HL-60 (cell line): ENCODE data around the gene MCCC1.
A peak's percentile ranks its signal among the peaks of the same experiment; 100 is the strongest.

ENCODE experiments used
- DNase-seq, 2 experiments: peaks; one replicate each; pipeline ENCODE4 v3.0.0-alpha.2; 2010 to 2020; ENCODE audit warnings: low read depth in 1 of 2, low spot score in 1 of 2
- H3K27ac ChIP-seq: fragments of 250-450 bp; sonication (Bioruptor Pico); replicated peaks from 2 replicates; pipeline ENCODE4 v1.5.1; 2020; ENCODE audit warnings: mild to moderate bottlenecking, moderate library complexity
- H3K27me3 ChIP-seq: fragments of 250-450 bp; sonication (Bioruptor Pico); 2 replicates; pipeline ENCODE4 v1.5.1; 2021; ENCODE audit warnings: mild to moderate bottlenecking, moderate library complexity; ENCODE audit not compliant: insufficient read depth, poor library complexity, severe bottlenecking
- H3K4me3 ChIP-seq: replicated peaks from 2 replicates; pipeline ENCODE4 v1.5.1; 2011; ENCODE audit warnings: mild to moderate bottlenecking, control low read depth, low read length; ENCODE audit not compliant: insufficient read depth
- CTCF ChIP-seq: IDR thresholded peaks from one replicate; pipeline ENCODE4 v1.5.1; 2011; ENCODE audit warnings: low read length, control low read depth, inconsistent platforms; ENCODE audit not compliant: insufficient read depth
- GABPA ChIP-seq: IDR thresholded peaks from 2 replicates; pipeline ENCODE4 v1.6.1; 2012; ENCODE audit warnings: low read depth
- POLR2AphosphoS5 ChIP-seq: IDR thresholded peaks from 2 replicates; pipeline ENCODE4 v1.6.1; 2012; ENCODE audit warnings: low read depth
- REST ChIP-seq: IDR thresholded peaks from 2 replicates; pipeline ENCODE4 v1.6.1; 2012; ENCODE audit warnings: low read depth; ENCODE audit not compliant: insufficient replicate concordance
- SPI1 ChIP-seq: IDR thresholded peaks from 2 replicates; pipeline ENCODE4 v1.6.1; 2012; ENCODE audit warnings: low read depth, mild to moderate bottlenecking, borderline replicate concordance

MCCC1 gene

GRCh38 chr3:183100376-183100775, 1.1 kb upstream of the MCCC1 start:
- H3K4me3 ChIP-seq, result no peak overlapping the region

GRCh38 chr3:183099838-183100204, 525 bp upstream of the MCCC1 start:
- no peak for DNase-seq
- TF ChIP-seq REST (no peak), SPI1 (peak; percentile 97), CTCF (no peak), GABPA (no peak), POLR2AphosphoS5 (no peak)
- Histone ChIP-seq H3K27ac (peak overlapping the region; percentile 80), H3K4me3 (peak overlapping the region; percentile 98), H3K27me3 (no peaks in the 10 kb centered on the region)

More at GRCh38 chr3:183100376-183100775, 1.1 kb upstream of the MCCC1 start:
- Histone ChIP-seq H3K27me3 (no peaks in the 10 kb centered on the region), H3K27ac (peak overlapping the region; percentile 80)
- no peak for DNase-seq
- TF ChIP-seq SPI1 (no peak), REST (no peak), GABPA (no peak), CTCF (no peak), POLR2AphosphoS5 (no peak)

GRCh38 chr3:183098536-183099025, 715 bp downstream of the MCCC1 start:
- no peak for TF ChIP-seq GABPA
- no peak for TF ChIP-seq REST
- no peak for TF ChIP-seq SPI1
- no peak for TF ChIP-seq POLR2AphosphoS5
- no peak for TF ChIP-seq CTCF
- no peak for DNase-seq
- Histone ChIP-seq H3K27ac (peak overlapping the region; percentile 80), H3K4me3 (peak overlapping the region; percentile 98), H3K27me3 (no peaks in the 10 kb centered on the region)
